ENCODE results near the gene SETD3. TPM values are rescaled to one million over a fixed set of nuclear protein-coding genes. Genes with fewer than 3 reads are reported as not detected.
"Not testable (repeated sequence)": the region's sequence is repeated elsewhere in the genome, so short reads cannot be mapped to it uniquely, and the experiment has no call there.

Gene SETD3
- polyA plus RNA-seq, 1 donor (not counting 4 experiments of a cell fraction or from before 2014, with no cell fraction given), result 48.1 TPM

GRCh38 chr14:99348816-99349614 lies 131.6 kb downstream of the SETD3 start:
- H3K4me2 ChIP-seq (ENCODE audit: control insufficient read depth, extremely low read depth, insufficient read depth, low read depth, low read length), result no peak overlapping the region
- no peaks in the 10 kb centered on the region for H3K9me3 ChIP-seq (ENCODE audit: control insufficient read depth, low read depth, low read length)
- H3K27ac ChIP-seq (ENCODE audit: control insufficient read depth, insufficient read depth, low read length), result no peak overlapping the region
- H3K9me1 ChIP-seq (ENCODE audit: control insufficient read depth, extremely low read depth, insufficient read depth, low read length), result no peaks in the 10 kb centered on the region
- H3K27me3 ChIP-seq (ENCODE audit: control insufficient read depth, extremely low read depth, insufficient read depth, low read length), result peaks cover 14% of the 10 kb centered on the region
- no peak overlapping the region for H3K9ac ChIP-seq (ENCODE audit: control insufficient read depth, extremely low read depth, insufficient read depth, low read length)
- H3K36me3 ChIP-seq (ENCODE audit: control insufficient read depth in 2 of 2, extremely low read depth in 1 of 2, insufficient read depth in 2 of 2, low read length in 2 of 2), result no peaks in the 10 kb centered on the region
- no peak overlapping the region for H2AFZ ChIP-seq (ENCODE audit: control insufficient read depth, low read length)
- FAIRE-seq (no peak), DNase-seq (ENCODE audit: low read depth, low spot score) (no peak)
- H3K4me1 ChIP-seq (ENCODE audit: control insufficient read depth, extremely low read depth, insufficient read depth, low read length), result no peaks in the 10 kb centered on the region
- H3K79me2 ChIP-seq (ENCODE audit: control insufficient read depth, insufficient read depth, low read length), result no peaks in the 10 kb centered on the region
- dilution Hi-C loops (cut with MboI; ENCODE audit: extremely low pct_ligation_motif_present, low sequenced_read_pairs), result no loop called here
- no peaks in the 10 kb centered on the region for H4K20me1 ChIP-seq (ENCODE audit: control insufficient read depth, extremely low read depth, insufficient read depth, low read length)
- TF ChIP-seq CTCF (optimal IDR thresholded peaks at IDR 0.05 in 1 of 3, IDR thresholded peaks at IDR 0.05 in 1 of 3, conservative IDR thresholded peaks at IDR 0.05 in 1 of 3; ENCODE audit: extremely low read depth in 1 of 3, insufficient read depth in 2 of 3, low read length in 3 of 3) (no peak), EZH2 (IDR thresholded peaks at IDR 0.05; ENCODE audit: low read length) (no peak)
- no peak overlapping the region for H3K4me3 ChIP-seq (ENCODE audit: control insufficient read depth in 2 of 3, extremely low read depth in 1 of 3, insufficient read depth in 2 of 3, low read depth in 1 of 3, low read length in 3 of 3)

- H4K20me1 ChIP-seq (ENCODE audit: control insufficient read depth, extremely low read depth, insufficient read depth, low read length); H3K4me1 ChIP-seq (ENCODE audit: control insufficient read depth, extremely low read depth, insufficient read depth, low read length); H3K4me3 ChIP-seq (ENCODE audit: control insufficient read depth in 2 of 3, extremely low read depth in 1 of 3, insufficient read depth in 2 of 3, low read depth in 1 of 3, low read length in 3 of 3); H3K79me2 ChIP-seq (ENCODE audit: control insufficient read depth, insufficient read depth, low read length); H3K36me3 ChIP-seq (ENCODE audit: control insufficient read depth in 2 of 2, extremely low read depth in 1 of 2, insufficient read depth in 2 of 2, low read length in 2 of 2); H3K27ac ChIP-seq (ENCODE audit: control insufficient read depth, insufficient read depth, low read length); DNase-seq (ENCODE audit: low read depth, low spot score); H3K9me3 ChIP-seq (ENCODE audit: control insufficient read depth, low read depth, low read length); H3K9me1 ChIP-seq (ENCODE audit: control insufficient read depth, extremely low read depth, insufficient read depth, low read length); dilution Hi-C loops (cut with MboI; ENCODE audit: extremely low pct_ligation_motif_present, low sequenced_read_pairs); H3K9ac ChIP-seq (ENCODE audit: control insufficient read depth, extremely low read depth, insufficient read depth, low read length); H3K4me2 ChIP-seq (ENCODE audit: control insufficient read depth, extremely low read depth, insufficient read depth, low read depth, low read length); FAIRE-seq; H2AFZ ChIP-seq (ENCODE audit: control insufficient read depth, low read length): not testable (repeated sequence)
- peaks cover 15% of the 10 kb centered on the region for H3K27me3 ChIP-seq (ENCODE audit: control insufficient read depth, extremely low read depth, insufficient read depth, low read length)
Measured at GRCh38 chr14:99348231-99348630, 132.4 kb downstream of the SETD3 start.

Small RNA genes within 50 kb of the gene (small RNA-seq; reads per million reads assigned to genes)
- gene RNU6-91P (ENCODE audit: insufficient read length in 3 of 3, low read depth in 3 of 3, low replicate concordance in 1 of 3), result 0 reads per million in 3 experiments

Other genes with a start within 250 kb of the SETD3 start
- gene BCL11B, start 208.7 kb downstream of the SETD3 start, polyA plus RNA-seq, result 3.6 to 6.4 TPM (median 5.2 TPM) in 3 replicates
- 6.6 to 12.8 TPM (median 11.5 TPM) in 3 replicates for gene CCNK, start 550 bp upstream of the SETD3 start, polyA plus RNA-seq
- gene CCDC85C, start 123.3 kb upstream of the SETD3 start, polyA plus RNA-seq, result 13.2 to 20.5 TPM (median 13.9 TPM) in 3 replicates
- 0.08 to 0.17 TPM (median 0.11 TPM) in 3 replicates for gene HHIPL1, start 164.3 kb upstream of the SETD3 start, polyA plus RNA-seq
- gene CYP46A1, start 203.4 kb upstream of the SETD3 start, polyA plus RNA-seq, result 0.01 TPM in 2 of 3 replicates, not detected in the other

All from keratinocyte (primary cell).